ENCODE results near the gene SMTN.

DNA sequence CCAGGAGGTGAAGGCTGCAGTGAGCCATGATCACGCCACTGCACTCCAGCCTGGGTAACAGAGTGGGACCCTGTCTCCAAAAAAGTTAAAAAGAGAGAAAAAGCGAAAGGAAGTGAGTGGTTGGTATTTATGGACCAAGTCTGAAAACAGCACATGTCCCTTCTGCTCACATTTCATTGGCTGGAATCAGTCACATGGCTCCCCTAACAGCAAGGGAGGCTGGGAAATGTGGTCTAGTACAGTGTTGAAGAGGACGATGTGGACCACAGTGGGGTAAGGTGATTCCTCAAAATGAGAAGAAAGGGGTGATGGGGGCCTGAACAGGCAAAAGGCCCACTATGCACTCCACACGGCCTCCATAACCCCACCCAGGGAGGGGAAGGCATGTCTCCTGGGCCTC, 32.5 kb upstream of the SMTN start:
- no peak for TF ChIP-seq POLR2A (IDR thresholded peaks at IDR 0.05)
- TF ChIP-seq, protein P1, sequence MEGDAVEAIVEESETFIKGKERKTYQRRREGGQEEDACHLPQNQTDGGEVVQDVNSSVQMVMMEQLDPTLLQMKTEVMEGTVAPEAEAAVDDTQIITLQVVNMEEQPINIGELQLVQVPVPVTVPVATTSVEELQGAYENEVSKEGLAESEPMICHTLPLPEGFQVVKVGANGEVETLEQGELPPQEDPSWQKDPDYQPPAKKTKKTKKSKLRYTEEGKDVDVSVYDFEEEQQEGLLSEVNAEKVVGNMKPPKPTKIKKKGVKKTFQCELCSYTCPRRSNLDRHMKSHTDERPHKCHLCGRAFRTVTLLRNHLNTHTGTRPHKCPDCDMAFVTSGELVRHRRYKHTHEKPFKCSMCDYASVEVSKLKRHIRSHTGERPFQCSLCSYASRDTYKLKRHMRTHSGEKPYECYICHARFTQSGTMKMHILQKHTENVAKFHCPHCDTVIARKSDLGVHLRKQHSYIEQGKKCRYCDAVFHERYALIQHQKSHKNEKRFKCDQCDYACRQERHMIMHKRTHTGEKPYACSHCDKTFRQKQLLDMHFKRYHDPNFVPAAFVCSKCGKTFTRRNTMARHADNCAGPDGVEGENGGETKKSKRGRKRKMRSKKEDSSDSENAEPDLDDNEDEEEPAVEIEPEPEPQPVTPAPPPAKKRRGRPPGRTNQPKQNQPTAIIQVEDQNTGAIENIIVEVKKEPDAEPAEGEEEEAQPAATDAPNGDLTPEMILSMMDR (IDR thresholded peaks at IDR 0.05), result no peak
